HuH-7 (cell line): ENCODE data around the gene JMJD4.

Source experiments
- DNase-seq: peaks from one replicate; pipeline ENCODE4 v3.0.0; 2011; ENCODE audit warnings: low spot score

JMJD4 gene

DNA sequence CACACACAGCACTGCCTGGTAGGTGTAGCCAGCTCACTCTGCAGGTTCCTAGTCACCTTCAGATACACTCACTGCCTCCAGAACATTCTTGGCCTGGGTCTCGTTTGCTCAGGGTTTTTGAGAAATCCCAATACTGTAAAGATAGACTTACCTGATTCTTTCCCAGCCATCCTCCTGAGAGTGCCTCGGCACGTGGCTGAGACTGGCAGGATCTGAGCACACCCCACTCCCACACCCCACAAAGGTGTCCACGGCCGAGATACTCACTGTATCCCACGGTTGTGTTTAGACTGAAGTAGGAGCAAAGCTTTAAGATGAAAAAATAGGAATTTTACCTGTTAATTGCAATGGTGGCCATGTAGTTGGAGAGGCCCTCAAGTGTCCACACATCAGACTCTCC, 33.5 kb upstream of the JMJD4 start:
- no peak for DNase-seq

DNA sequence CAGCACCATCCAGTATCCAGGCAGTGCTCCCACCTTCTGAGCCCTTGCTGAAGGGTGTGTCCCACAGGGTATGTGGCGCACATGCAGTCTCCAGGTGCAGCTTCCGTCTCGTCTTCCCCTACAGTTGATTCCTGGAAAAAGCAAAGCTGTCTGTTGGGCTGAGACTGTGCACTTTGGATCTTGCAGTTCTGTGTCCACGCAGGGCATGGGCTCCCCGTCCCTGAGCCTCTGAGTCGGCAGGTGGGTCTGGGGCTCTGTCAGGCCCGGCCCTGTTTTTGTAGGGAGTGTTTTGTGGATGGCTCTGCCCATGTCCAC, 33.0 kb upstream of the JMJD4 start:
- no peak for DNase-seq

DNA sequence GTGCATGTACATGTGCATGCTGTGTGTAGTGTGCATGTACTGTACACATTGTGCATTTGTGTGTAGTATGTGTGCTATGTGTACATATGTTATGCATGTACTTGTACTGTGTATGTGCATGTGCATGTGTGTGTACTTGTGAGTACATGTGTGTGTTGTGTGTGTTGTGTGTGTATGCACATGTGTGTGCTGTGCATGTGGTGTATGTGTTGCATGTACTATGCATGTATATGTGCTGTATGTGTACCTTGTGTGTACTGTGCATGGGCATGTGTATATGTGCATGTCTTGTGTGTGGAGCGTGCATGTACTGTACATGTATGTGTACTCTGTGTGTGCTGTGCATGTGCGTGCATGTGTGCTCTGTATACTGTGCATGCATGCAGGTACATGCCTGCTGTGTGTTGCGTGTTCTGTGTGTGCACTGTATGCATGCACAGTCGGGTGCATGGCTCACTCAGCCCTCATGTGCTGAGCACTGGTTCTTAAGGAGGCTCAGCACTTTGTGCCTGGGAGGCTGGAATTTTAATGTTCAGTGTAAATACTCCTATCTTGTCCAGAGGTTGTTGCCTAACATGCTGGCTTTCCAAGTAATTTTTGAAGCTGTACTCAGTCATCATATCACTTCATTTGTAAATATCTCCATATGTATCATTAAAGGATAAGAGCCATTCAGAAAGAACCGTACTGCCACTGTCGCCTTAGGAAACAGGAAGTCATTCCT, 32.5 kb upstream of the JMJD4 start:
- no peak for DNase-seq

DNA sequence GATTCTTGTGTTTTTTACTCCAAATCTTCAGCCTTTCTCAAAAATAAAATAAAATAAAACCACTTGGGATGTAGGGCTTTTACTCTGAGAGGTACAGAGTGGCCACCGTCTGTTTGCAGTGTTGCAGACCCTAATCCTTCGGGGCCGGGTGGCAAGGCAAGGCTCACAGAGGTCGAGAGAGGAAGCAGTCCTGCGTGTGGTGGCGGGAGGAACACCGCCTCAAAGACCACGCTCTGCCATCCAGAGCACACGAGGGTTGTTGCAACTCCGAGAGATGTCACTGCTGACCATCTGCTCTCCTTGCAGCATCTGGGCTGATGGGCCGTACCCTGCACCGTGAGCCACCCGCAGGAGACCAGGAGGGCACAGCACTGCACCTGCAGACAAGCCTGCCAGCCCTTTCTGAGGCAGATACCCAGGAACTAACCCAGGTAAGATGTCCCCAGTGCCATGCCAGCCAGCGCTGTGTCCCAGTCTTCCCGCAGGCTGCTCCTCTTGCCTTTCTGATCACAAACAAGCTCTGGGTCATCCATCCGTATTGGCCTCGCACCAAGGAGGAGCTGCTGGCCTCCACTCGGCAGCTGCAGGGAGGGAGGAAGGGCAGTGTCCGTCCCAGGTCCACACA, 31.7 kb upstream of the JMJD4 start:
- no peak for DNase-seq

DNA sequence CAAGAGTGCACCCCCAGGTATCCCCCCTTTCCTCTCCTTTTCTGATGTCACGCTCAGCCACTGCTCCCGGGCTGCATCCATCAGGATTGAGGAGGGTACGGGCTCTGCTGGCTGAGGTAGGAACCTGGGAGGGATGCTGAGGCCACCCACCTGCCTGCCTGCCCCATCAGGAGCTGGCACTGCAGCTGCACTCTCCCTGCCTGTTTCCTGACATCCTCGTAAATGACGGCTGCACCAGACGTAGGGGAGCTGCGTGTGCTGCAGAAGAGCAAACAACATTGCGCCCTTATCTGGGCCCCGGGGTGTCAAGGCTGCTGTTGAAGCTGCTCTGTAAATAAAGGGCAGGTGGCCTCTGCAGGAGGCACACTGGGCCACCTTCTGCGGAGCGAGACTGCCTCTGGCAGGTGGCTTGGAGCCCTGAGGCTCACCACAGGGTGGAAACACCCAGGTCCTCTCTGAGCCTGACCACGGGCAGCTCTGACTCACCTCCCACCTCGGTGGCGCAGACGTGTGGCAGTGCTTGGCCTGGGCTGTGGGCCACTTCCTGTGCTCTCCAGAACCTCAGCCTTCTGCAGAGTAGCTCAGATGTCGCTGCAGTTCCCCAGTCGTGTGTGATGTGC, 31.0 kb upstream of the JMJD4 start:
- DNase-seq, result no peak

DNA sequence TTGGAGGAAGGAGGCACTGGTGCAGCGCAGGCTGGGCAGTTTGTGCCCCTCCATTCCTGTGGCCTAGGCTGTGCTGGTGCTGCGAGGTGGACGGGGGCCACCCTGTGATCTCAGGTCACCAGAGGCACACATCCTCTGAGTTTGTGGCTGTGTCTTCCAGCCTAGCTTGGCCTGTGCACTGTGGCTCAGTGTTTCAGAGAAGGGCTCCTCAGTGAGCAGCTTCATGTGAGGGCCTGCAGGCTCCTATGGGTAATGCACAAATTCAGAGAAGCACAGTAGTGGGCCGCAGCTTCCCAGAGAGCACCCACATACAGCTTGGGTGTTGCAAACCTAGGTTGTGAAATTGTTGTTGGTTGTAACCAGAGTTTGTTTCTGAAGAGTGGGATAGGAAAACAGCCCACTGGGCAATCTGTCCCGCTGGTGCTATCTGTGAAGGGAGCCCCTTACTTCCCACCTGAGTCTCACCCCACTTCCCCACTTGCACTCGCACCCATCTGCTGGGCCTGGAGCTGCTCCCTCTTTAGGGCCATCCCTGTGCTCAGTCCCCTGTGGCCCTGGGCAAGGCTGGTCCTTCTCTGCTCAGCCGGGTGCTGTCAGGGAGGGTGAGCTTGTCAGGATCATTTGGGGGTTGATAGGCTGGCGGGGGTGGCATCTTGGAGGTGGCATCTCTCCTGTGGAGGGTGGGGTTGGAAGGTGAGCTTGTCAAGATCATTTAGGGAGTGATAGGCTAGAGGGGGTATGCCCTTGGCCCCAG, 30.3 kb upstream of the JMJD4 start:
- no peak for DNase-seq

DNA sequence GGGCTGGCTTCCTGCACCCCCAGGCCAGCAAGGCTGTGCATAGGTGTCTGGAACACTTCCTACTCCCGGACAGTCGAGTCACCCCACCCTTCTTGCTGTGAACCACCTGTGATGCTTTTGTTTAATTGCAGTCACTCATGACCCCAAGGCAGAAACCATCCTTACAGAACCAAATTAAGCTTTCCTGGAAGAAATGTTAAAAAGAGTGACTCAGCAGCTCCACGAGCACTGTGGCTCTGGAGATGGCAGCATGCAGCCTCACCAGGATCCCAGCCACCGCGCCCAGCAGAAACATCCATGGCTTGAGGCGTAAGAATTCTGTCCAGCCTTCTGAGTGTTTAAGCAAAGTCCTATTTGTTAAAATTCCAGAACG, 28.9 kb upstream of the JMJD4 start:
- no peak for DNase-seq

DNA sequence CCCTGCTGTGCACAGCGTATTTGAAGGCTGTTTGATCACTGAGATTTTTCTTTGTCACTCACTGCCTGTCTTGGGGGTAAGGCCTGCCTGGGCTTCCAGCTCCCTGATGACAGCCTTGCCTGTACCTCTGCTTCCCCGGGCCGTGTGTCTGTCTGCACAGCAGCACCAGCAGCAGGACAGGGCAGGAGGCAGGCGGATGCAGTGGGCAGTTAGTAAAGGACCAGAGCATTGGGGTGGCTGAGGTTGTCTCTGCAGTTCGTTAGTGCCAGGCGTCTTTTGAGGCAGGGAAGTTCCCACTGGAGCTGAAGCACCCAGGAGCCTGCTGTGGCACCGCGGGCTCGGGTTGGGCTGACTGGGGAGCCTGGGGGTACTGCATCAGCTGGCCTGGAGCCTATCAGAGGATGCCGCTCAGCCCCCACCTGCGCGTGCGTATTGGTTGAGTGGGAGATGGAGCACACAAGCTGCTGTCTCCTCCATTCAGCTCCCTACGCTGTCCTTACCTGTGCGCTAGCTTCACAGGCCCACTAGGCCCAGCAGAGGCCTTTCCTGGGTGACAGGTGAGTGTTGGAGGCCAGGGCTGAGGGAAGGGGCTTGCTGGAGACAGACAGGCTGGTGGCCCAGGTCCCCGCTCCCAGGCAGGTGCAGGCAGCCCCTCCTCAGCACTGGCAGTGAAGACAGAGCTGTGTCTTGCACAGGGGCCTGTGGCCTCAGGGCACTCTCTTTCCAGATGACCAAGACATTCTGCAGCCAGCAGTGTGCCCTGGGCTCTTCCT, 28.3 kb upstream of the JMJD4 start:
- no peak for DNase-seq

DNA sequence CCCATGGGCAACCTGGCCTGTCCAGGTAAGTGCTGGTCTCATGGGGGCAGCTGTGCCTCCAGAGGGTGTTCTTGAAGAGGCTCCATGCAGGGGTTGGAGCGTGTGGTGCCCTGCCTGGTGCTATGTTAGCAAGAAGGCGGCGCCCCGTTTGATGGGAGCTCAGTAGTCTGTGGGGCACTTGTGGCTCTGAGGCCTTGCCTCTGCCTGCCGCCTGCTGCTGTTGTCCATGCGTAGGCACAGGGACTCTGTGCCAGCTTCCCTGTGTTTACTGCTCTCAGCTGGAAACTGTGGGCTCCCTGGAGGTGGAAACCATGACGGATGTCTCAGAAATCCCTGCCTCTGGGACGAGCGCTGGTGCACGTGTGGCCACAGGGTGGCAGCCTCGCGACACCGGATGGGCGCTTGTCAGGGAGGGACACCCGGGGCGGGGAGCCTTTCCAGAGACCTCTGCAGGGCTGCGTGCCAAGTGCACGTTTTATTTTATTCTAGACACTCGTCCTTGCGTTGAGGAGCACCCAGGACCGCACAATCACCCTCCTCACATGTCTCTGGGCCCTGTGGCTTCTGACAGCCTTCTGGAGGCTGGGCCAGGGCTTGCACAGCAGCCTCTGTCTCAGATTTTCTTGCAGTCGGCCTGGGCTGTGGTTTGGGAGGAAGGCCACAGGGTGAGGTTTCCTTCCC, 27.3 kb upstream of the JMJD4 start:
- peak; percentile 99 for DNase-seq

DNA sequence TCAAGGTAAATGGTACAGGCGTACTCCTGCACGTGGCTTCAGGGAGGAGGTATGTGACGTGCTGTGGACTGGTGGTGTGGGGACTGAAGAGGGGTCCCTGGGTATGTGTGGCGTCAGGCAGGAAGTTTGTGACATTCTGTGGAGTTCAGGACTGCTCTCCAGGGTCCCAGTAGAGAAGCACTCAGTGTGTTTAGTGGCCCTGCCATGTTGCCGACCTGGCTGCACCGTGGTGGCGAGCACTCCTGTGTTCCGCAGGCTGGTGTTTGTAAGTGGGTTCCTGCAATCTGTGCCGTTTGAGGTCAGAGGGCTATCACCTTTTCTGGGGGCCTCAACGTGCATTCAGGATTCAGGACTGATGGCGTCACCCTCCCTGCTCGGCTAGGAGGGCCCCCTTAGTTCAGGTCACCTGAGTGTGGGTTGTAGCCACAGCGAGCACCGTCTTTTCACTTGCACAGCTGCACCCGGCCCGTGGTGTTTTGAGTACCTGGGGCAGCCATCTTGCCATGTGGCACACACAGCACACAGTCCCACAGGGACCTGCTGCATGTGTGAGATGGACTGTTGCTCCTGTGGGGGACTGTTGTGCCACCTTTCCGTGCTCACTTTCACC, 26.6 kb upstream of the JMJD4 start:
- no peak for DNase-seq

DNA sequence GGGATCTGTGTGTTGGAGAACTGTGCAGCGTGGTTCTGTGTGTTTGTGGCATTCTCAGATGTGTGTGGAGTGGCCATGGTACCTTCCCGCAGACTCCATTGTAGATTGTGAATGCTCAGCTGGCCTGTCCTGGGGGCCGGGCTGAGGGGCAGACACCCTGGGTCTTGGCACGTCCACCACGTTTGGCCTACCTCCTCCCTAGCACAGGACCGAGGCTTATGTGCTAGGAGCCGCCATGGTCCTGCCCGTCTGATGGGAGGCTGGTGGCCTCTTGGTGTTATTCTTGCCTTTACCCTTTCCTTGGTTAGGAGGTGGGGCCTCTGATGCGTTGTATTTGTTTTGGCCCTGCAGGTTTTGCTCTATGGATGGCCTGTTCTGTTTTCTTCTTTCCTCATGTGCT, 25.3 kb upstream of the JMJD4 start:
- DNase-seq, result no peak

DNA sequence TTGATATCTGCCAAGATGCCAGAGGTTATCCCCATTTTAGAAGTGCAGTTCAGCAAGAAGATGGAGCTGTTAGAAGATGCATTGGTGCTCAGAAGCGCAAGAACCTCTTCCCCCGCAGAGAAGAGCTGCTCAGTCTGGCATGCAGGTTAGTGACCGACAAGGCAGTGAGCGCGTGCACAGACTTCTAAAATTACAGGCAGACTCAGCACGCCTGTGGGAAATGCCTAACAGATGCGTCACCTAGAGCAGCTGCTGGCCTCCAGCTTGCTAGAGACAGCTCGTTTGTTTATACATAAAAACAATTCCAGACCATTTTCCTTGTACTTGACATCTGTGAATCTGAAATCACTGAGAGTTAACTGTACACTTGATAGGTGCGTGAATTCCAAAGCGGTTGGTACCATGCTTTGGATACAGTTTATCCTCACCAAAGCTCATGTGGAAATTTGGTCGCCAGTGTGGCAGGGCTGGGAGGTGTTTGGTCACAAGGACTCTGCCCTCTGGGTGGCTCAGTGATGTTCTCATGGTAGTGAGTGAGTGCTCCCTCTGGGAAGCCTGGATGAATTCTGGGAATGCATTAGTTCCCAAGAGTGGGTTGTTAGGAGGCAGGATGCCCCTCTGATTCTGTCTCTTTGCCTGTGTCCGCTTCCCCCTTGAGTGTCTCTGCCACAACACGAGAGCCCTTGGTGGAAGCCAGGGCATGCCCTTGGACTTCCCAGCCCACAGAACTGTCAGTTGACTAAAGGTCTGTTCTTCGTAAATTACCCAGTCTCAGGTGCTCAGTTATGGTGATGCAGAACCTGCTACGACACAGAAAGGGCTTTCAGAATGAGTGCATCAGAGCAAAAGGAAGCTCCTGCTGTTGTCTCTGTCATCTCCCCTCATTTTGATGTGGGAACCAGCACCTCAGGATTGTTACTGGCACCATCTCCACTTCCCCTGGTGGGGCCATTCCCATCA, 24.5 kb upstream of the JMJD4 start:
- DNase-seq, result no peak

DNA sequence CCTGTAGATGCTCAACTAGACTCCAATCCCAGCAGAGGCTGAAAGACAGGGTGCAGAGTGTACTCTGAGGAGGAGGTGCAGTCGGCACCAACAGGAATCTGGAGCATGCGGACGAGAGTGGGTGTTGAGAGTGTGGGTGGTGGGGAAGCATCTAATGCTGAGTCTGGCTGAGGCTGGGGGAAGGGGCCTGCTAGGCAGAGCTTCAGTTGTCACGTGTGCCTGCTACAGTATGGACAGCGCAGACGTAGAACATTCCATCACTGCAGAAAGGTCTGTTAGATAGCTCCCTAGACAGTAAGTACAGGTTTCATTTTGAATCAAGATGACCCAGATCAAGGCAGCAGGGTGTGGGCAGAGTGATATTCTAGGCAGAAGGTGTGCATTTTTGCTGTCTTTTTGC, 23.3 kb upstream of the JMJD4 start:
- DNase-seq, result no peak

DNA sequence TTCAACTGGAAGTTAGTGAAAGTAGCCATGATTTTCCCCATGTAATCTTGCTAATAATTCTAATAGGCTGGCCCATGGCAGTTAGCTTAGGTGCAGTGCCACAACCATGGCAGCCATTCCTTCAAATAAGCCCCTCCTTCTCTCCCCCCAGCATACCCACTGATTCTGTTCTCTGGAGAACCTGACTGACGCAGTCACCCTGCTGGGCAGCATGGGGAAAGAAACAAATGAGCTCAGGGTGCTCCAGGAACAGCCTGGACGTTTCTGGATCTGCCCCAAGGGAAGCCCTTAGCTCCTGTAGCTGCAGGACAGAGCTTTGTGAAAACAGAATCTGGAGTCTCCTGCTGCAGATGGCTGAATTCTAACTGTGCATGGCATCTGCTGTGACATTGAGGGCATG, 22.7 kb upstream of the JMJD4 start:
- no peak for DNase-seq

DNA sequence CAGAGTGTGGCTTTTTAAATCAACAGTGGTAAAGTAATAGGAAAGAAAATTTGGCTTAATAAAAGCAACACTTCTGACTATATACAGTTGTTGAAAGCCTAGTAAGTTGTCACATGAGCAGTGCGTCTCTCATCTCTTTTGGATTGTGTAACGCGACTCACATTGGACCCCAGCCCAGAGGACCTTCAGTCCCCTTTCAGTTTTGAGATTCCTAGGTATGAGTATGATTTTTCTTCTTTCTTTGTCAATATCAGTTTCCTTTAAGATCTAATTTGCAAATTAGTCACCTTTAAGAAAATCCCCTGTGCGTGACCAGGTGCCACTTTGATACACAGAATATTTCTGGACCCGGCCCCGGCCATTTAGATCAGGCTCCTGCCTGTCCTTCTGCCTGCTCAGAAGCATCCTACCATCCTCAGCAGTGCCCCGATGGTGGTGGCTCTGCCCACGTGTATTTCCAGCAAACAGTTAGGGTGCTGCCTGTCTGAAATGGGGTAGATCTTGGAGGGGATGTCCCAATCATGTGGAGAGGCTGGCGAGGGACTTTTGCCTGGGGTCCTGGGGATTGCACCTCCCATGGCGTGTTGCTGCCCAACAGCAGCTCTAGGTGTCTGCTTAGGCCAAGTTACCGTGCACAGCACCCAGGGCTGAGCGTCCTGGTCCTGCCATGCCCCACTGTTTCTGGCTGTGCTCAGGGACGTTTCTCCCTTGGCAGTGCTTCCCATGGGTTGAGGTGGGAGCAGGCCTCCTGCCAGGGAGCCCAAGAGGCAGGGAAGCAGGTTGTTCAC, 21.3 kb upstream of the JMJD4 start:
- no peak for DNase-seq

DNA sequence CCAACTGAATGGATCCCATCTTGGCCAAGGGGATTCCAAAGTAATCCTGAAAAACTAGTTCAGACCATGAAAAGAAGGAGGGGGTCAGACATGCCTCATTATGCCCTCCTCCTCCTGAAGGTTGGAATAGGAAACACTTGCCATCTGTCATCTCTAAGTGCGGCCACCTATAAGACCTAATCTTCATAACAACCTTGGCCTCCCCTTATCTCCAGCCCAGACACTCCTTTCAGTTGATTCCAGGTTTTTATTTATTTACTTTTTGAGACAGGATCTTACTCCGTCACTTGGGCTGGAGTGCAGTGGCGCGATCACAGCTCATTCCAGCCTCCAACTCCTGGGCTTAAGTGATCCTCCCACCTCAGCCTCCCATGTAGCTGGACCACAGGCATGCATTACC, 19.9 kb upstream of the JMJD4 start:
- DNase-seq, result no peak

DNA sequence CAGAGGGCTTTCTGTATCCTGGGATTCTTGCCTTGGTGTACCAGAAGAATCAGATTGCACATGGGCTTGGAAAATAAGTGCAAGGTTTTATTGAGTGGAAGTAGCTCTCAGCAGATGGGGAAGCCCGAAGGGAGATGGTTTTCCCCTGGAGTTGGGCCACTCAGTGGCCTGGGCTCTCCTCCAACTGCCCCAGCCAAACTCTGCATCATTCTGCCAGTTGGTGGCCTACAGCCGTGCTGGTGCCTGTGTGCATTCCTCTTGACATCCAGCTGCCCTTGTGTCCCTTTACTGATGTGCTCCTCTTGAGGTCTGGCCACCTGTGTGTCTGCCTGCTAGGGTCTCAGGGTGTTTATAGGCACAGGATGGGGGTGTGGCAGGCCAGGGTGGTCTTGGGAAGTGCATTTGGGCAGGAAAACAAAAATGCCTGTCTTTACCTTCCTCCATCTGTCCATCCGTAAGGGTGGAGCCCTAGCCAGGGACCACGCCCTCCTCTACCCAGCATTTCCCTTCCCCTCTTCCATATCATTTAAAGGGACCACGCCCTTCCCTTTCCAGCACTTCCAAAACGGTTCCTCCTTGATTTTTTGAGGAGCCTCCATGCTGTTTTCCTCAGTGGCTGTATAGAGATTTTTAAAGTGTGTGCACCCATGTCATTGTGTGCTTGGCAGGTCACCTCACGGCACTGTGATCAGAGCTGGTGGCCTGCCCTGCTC, 19.1 kb upstream of the JMJD4 start:
- no peak for DNase-seq

DNA sequence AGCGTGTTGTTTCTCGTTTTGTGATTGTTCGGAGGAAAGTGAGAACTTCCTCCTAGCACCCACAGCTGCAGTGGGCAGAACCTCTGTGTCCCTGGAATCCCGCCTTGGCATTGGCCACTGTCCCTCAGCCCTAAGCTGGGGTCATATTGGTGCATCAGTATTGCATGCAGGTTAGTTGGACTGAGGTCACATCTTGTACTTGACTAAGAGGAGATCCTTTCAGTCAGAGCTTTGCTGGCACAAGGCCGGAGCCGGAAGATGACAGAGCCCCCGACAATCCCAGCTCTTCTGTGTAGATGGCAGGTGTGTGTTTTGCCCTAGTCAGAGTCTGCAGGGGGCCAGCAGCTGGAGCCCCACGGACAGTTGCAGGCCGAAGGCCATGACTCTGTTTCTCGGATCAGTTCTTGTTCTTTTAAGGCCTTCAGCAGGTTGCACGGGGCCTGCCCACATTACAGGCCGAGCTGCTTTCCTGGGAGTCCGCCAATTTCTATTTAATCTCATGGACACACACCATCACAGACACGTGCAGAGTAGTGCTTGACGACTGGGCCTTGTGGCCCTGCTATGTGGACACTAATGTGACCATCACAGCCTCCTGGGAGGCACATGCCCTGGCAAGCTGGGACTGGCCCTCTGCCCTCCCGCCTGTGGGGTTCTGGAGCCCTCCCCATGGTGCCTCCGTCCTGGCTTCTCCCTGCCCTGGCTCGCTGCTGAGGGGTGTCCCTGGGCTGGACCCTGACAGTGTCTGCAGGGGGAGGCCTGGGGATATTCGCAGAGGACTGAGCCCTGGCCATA, 15.0 kb upstream of the JMJD4 start:
- DNase-seq, result no peak
